ENCODE measurements around the gene LTB4R.

DNA sequence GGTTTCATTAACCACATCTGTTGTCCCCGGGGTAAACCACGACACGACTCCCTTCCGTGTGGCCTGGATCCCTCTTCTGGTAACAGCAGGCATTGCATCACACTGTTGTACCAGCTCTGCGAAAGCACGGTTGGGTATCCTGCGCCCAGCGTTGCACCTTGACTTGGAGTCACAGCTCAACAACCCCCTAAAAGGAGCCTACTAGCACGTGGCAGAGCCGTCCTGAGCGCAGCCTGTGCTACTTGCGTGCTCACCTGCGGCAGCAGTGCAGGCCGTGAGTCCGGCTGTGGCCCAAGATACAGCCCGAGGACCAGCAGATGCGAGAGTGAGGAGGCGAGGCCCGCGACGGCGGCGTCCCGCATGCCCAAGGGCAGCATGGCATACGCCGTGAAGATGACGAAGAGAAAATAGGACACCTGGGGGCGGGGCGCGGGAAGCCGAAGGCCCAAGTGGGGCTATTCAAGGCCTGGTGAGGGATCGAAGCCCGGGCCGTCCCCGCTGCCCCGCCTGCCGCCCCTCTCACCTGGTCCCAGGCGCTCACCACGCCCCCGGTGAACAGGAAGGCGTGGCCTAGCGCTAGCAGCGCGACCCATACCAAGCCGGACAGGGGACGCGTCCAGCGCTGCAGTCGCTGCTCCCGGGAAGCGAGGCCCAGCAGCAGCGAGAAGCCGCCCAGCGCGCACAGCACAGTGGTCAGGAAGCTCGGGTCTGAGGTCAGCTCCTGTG lies 21.1 kb downstream of the LTB4R start:
- TF ChIP-seq, protein P1, sequence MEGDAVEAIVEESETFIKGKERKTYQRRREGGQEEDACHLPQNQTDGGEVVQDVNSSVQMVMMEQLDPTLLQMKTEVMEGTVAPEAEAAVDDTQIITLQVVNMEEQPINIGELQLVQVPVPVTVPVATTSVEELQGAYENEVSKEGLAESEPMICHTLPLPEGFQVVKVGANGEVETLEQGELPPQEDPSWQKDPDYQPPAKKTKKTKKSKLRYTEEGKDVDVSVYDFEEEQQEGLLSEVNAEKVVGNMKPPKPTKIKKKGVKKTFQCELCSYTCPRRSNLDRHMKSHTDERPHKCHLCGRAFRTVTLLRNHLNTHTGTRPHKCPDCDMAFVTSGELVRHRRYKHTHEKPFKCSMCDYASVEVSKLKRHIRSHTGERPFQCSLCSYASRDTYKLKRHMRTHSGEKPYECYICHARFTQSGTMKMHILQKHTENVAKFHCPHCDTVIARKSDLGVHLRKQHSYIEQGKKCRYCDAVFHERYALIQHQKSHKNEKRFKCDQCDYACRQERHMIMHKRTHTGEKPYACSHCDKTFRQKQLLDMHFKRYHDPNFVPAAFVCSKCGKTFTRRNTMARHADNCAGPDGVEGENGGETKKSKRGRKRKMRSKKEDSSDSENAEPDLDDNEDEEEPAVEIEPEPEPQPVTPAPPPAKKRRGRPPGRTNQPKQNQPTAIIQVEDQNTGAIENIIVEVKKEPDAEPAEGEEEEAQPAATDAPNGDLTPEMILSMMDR (IDR thresholded peaks at IDR 0.05; ENCODE audit: poor library complexity, severe bottlenecking) = peak; percentile 70
- TF ChIP-seq POLR2AphosphoS5 (IDR thresholded peaks at IDR 0.05) (no peak), TAF1 (IDR thresholded peaks at IDR 0.05; ENCODE audit: low read depth) (no peak), EP300 (conservative IDR thresholded peaks at IDR 0.05; ENCODE audit: poor library complexity, severe bottlenecking) (no peak), RAD21 (conservative IDR thresholded peaks at IDR 0.05) (peak; percentile 44), EZH2 (IDR thresholded peaks at IDR 0.05; ENCODE audit: borderline replicate concordance, insufficient read depth, low read length, poor library complexity, severe bottlenecking) (no peak)
